ENCODE data around the gene NVL.
A peak's percentile ranks its signal among the peaks of the same experiment; 100 is the strongest.

NVL gene

GRCh38 chr1:224331824-224332223, 1.9 kb upstream of the NVL start:
- H3K27ac ChIP-seq (ENCODE audit: low read depth, low read length), result no peak overlapping the region
- peaks cover 41% of the 10 kb centered on the region for H3K4me1 ChIP-seq (ENCODE audit: control insufficient read depth, low read length)
- peaks cover 11% of the 10 kb centered on the region for H3K36me3 ChIP-seq (ENCODE audit: control insufficient read depth, low read length)
- H3F3A ChIP-seq (ENCODE audit: control insufficient read depth, insufficient read depth), result no peaks in the 10 kb centered on the region
- H3K27me3 ChIP-seq (ENCODE audit: control insufficient read depth, low read length), result no peaks in the 10 kb centered on the region
- no peaks in the 10 kb centered on the region for H3K9me3 ChIP-seq (ENCODE audit: control insufficient read depth, insufficient read depth, low read length)
- peaks cover 37% of the 10 kb centered on the region for H3K79me2 ChIP-seq (ENCODE audit: control insufficient read depth, low read length)
- no peaks in the 10 kb centered on the region for H3K9me2 ChIP-seq (replicated peaks; ENCODE audit: control insufficient read depth, low read length)
- no peak overlapping the region for H3K4me2 ChIP-seq (ENCODE audit: low read length)
- TF ChIP-seq CTCF (IDR thresholded peaks at IDR 0.05; ENCODE audit: low read depth, low read length, poor library complexity, severe bottlenecking), result no peak
- no peak overlapping the region for H3K4me3 ChIP-seq (ENCODE audit: low read length)
- no peaks in the 10 kb centered on the region for H4K20me1 ChIP-seq (ENCODE audit: control insufficient read depth, insufficient read depth, low read depth, low read length)

- peak overlapping the region; percentile 81 for H3K4me3 ChIP-seq (ENCODE audit: low read length)
- H4K20me1 ChIP-seq (ENCODE audit: control insufficient read depth, insufficient read depth, low read depth, low read length), result no peaks in the 10 kb centered on the region
- H3K27ac ChIP-seq (ENCODE audit: low read depth, low read length), result no peak overlapping the region
- peak overlapping the region; percentile 58 for H3K4me2 ChIP-seq (ENCODE audit: low read length)
- no peaks in the 10 kb centered on the region for H3F3A ChIP-seq (ENCODE audit: control insufficient read depth, insufficient read depth)
- H3K9me2 ChIP-seq (replicated peaks; ENCODE audit: control insufficient read depth, low read length), result no peaks in the 10 kb centered on the region
- H3K36me3 ChIP-seq (ENCODE audit: control insufficient read depth, low read length), result peaks cover 14% of the 10 kb centered on the region
- H3K4me1 ChIP-seq (ENCODE audit: control insufficient read depth, low read length), result peaks cover 41% of the 10 kb centered on the region
- H3K9me3 ChIP-seq (ENCODE audit: control insufficient read depth, insufficient read depth, low read length), result no peaks in the 10 kb centered on the region
- H3K27me3 ChIP-seq (ENCODE audit: control insufficient read depth, low read length), result no peaks in the 10 kb centered on the region
- no peak for TF ChIP-seq EZH2phosphoT487 (IDR thresholded peaks at IDR 0.05; ENCODE audit: borderline replicate concordance, low read length)
- TF ChIP-seq CTCF (IDR thresholded peaks at IDR 0.05; ENCODE audit: low read depth, low read length, poor library complexity, severe bottlenecking), result no peak
- peaks cover 42% of the 10 kb centered on the region for H3K79me2 ChIP-seq (ENCODE audit: control insufficient read depth, low read length)
These were observed 1.4 kb upstream of the NVL start for GRCh38 chr1:224331326-224331725.

GRCh38 chr1:224329484-224329841, 509 bp downstream of the NVL start:
- TF ChIP-seq CTCF (IDR thresholded peaks at IDR 0.05; ENCODE audit: low read depth, low read length, poor library complexity, severe bottlenecking) (no peak), EZH2phosphoT487 (IDR thresholded peaks at IDR 0.05; ENCODE audit: borderline replicate concordance, low read length) (no peak)
- Histone ChIP-seq H3K9me3 (ENCODE audit: control insufficient read depth, insufficient read depth, low read length) (no peaks in the 10 kb centered on the region), H3K27me3 (ENCODE audit: control insufficient read depth, low read length) (no peaks in the 10 kb centered on the region), H3K27ac (ENCODE audit: low read depth, low read length) (peak overlapping the region; percentile 61), H3F3A (ENCODE audit: control insufficient read depth, insufficient read depth) (no peaks in the 10 kb centered on the region), H4K20me1 (ENCODE audit: control insufficient read depth, insufficient read depth, low read depth, low read length) (no peaks in the 10 kb centered on the region), H3K9me2 (replicated peaks; ENCODE audit: control insufficient read depth, low read length) (no peaks in the 10 kb centered on the region), H3K4me2 (ENCODE audit: low read length) (peak overlapping the region; percentile 58), H3K79me2 (ENCODE audit: control insufficient read depth, low read length) (peaks cover 56% of the 10 kb centered on the region), H3K36me3 (ENCODE audit: control insufficient read depth, low read length) (peaks cover 25% of the 10 kb centered on the region), H3K4me1 (ENCODE audit: control insufficient read depth, low read length) (peaks cover 37% of the 10 kb centered on the region), H3K4me3 (ENCODE audit: low read length) (peak overlapping the region; percentile 81)

GRCh38 chr1:224328644-224329043, 1.3 kb downstream of the NVL start:
- H3K27me3 ChIP-seq (ENCODE audit: control insufficient read depth, low read length), result no peaks in the 10 kb centered on the region
- H3K4me3 ChIP-seq (ENCODE audit: low read length), result peak overlapping the region; percentile 81
- peaks cover 63% of the 10 kb centered on the region for H3K79me2 ChIP-seq (ENCODE audit: control insufficient read depth, low read length)
- peaks cover 29% of the 10 kb centered on the region for H3K4me1 ChIP-seq (ENCODE audit: control insufficient read depth, low read length)
- no peaks in the 10 kb centered on the region for H4K20me1 ChIP-seq (ENCODE audit: control insufficient read depth, insufficient read depth, low read depth, low read length)
- peaks cover 29% of the 10 kb centered on the region for H3K36me3 ChIP-seq (ENCODE audit: control insufficient read depth, low read length)
- peak overlapping the region; percentile 58 for H3K4me2 ChIP-seq (ENCODE audit: low read length)
- H3K9me3 ChIP-seq (ENCODE audit: control insufficient read depth, insufficient read depth, low read length), result no peaks in the 10 kb centered on the region
- no peak for TF ChIP-seq EZH2phosphoT487 (IDR thresholded peaks at IDR 0.05; ENCODE audit: borderline replicate concordance, low read length)
- TF ChIP-seq CTCF (IDR thresholded peaks at IDR 0.05; ENCODE audit: low read depth, low read length, poor library complexity, severe bottlenecking), result no peak
- H3F3A ChIP-seq (ENCODE audit: control insufficient read depth, insufficient read depth), result no peaks in the 10 kb centered on the region
- H3K9me2 ChIP-seq (replicated peaks; ENCODE audit: control insufficient read depth, low read length), result no peaks in the 10 kb centered on the region
- no peak overlapping the region for H3K27ac ChIP-seq (ENCODE audit: low read depth, low read length)
